ENCODE results near the gene COQ8A.
"Not testable (repeated sequence)": the region's sequence is repeated elsewhere in the genome, so short reads cannot be mapped to it uniquely, and the experiment has no call there.

COQ8A gene

DNA sequence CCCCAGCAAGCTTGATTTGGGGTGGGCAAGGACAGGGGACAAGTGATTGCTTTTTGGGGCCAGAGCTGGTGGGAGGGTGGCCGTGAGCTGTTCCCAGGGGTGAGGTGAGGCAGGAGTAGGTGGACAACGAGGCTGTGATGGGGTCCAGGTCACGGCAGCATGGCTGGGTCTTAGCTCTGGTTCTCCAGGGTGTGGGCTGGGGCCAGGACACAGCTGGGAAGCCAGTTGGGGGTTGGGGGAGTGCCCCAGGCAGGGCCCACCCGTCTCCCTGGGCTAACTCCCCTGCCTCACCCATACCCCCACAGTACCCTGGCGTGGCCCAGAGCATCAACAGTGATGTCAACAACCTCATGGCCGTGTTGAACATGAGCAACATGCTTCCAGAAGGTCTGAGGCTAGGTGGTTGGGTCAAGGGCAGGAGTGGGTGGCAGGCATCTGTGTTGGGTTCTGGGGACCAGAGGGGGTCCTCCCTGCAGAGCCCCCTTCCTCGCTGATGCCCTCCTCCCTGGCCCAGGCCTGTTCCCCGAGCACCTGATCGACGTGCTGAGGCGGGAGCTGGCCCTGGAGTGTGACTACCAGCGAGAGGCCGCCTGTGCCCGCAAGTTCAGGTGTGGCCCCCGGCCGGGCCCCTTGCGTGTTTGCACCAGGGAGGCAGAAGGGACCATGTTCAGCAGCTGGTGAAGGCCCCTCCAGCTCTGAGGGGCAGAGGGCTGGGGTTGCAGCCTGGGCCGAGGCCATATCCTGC lies 43.3 kb downstream of the COQ8A start:
- no peak for DNase-seq (ENCODE audit: low read depth in 1 of 2, low spot score in 1 of 2)

DNA sequence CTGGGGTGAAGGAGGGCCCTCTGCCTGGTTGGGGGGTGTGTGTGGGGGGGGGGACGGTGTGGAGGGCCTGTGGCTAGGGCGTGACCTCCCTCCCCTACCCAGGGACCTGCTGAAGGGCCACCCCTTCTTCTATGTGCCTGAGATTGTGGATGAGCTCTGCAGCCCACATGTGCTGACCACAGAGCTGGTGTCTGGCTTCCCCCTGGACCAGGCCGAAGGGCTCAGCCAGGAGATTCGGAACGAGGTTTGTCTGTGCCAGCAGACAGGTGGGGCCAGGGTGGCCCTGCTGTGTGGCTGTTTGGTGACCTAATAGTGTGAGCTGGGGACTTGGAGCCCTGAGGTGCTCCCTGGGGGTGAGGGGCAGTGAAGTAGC lies 43.9 kb downstream of the COQ8A start:
- DNase-seq (ENCODE audit: low read depth in 1 of 2, low spot score in 1 of 2): no peak

DNA sequence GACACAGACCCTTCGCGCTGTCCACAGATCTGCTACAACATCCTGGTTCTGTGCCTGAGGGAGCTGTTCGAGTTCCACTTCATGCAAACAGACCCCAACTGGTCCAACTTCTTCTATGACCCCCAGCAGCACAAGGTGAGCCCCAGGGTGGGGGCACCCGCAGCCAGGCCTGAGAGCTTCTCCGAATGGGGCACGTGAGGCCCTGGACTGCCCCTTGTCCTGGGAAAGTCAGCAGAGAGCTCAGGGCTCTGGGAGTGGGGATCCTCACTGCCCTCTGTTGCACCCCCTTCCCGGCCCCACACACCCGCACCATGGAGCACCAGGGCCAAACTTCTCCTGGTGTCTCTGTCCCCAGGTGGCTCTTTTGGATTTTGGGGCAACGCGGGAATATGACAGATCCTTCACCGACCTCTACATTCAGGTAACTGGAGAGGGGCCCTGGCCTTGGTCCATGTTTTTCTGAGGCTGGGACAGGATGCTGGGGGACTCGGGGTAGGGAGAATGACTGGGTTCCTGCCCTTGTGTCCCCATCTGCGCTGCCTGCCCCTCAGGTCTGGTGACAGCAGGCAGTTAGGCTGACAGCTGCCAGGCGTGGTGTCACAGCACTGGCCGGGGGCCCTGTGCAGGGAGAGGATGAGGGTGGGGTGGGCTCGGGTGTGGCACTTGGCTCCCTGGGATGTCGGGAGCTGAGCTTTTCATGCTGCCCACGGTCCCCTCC lies 44.6 kb downstream of the COQ8A start:
- no peak for DNase-seq (ENCODE audit: low read depth in 1 of 2, low spot score in 1 of 2)

DNA sequence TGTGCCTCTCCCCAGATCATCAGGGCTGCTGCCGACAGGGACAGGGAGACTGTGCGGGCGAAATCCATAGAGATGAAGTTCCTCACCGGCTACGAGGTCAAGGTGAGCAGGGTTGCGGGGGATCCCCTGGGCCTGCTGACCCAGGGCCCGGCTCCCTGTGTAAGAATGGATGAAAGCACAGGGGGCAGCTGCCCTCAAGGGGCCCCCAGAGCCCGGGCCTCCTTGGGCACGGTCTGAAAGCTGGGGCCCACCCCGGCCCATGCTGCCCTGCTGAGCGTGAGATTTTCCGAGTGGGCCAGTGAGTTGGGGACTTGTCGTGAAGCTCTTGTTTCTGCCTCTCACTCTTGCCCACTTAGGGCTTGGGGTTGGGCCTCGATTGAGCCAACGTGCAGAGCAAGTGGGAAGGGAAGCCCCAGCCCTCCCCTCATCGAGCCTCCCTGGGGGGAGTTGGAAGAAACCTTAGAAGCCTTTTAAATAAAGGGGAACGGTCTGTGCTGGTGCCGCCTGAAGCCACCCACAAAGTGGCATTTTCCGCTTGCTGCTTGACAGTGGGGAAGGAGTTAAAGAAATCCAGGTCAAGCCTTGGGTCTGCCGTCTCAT lies 45.2 kb downstream of the COQ8A start:
- DNase-seq (ENCODE audit: low read depth in 1 of 2, low spot score in 1 of 2): no peak

DNA sequence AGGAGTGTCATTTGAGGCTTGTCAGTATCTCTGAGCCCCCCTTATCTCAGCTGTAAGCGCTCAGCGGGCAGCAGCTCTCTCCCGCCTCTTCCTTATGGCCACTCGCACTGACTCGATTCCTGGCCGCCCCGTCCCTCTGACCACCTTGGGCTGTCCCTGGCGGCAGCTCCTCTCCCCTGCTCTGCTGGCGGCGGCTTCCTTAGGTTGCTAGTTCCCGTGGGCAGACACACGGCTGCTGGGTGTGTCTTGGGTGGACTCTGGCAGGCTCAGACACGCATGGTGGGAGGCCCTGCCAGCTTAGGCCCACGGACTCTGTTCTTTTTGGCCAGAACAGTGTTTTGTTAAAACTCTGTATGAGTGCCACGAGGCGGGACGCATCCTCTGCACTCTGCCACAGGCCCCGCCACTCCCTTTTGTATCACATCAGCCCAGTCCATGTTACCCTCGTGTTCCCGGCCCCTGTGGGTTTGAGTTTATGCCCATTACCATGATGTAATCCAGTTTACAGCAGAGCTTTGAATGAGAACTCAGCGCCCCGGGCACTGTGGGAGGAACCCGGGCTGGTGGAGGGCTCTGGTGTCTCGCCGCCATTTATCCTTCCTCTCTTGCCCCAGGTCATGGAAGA lies 45.9 kb downstream of the COQ8A start:
- DNase-seq (ENCODE audit: low read depth in 1 of 2, low spot score in 1 of 2): no peak

DNA sequence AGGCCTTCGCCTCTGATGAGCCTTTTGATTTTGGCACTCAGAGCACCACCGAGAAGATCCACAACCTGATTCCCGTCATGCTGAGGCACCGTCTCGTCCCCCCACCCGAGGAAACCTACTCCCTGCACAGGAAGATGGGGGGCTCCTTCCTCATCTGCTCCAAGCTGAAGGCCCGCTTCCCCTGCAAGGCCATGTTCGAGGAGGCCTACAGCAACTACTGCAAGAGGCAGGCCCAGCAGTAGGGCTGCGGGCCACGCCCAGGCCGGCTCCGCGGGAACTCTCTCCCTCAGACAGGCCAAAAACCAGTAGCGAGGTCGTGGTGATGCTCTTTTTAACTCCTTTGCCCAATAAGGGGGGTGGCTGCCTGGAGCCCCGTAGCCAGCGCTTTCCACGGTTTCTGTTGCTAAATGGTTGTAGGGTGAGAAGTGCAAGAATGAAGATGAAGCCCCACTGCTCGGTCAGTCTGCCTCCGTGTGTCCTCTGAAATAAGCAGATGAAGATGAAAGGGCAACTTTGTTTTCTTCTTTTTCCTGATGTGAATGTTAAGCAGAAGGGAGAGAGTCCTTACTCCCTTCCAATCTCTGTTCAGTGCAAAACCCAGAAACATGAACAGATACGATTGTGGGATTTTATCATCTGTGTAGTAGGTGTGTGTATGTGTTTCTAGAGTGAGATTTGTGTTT lies 46.5 kb downstream of the COQ8A start:
- DNase-seq (ENCODE audit: low read depth in 1 of 2, low spot score in 1 of 2): no peak

DNA sequence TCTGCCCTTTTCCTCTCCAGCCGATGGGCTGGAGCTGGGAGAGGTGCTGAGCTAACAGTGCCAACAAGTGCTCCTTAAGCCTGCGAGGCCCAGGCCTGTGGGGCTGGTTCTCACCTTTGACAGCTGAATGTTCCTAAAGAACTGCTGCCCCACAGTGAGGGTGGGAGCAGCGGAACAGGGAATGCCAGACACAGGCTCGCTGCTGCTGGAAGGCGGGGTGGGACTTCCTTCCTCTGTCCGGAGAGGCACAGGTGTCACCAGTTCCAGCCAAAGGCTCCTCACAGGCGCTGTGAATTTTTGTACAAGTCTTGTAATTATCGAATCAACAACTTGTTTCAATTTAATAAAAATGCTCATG lies 47.1 kb downstream of the COQ8A start:
- DNase-seq (ENCODE audit: low read depth in 1 of 2, low spot score in 1 of 2): no peak

DNA sequence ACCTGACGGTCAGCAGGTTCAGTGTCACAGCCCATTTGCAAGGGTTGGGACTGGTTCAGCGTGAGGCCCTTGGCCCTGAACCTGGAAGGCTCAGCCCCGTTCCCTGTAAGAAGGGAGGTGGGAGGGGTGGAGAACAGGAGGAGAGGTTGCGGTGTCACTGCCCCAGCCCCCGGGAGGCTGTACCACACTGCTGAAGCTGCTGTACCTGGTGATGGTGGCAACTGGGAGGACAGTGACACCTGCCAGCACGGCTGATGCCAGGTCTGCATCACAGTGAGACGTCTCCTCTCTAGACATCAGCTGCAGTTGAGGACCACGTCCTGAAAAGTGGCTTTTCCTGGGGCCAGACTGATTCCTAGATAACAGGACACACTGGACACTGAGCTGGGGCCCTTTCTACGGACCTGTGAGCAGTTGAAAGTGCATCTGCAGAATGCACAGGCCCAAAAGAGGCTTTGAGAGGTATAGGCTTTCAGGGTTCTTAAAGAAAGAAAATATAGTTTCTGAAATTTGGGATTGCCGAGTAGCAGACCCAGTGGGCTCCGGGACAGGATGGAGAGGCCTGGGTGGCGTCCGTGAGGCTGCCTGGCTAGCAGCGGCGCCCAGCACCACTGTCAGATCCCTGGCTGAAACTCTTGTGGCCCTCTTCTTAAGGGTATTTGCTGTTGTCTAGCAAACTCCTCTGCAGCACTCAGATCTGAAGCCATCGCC lies 47.7 kb downstream of the COQ8A start:
- DNase-seq (ENCODE audit: low read depth in 1 of 2, low spot score in 1 of 2): no peak

DNA sequence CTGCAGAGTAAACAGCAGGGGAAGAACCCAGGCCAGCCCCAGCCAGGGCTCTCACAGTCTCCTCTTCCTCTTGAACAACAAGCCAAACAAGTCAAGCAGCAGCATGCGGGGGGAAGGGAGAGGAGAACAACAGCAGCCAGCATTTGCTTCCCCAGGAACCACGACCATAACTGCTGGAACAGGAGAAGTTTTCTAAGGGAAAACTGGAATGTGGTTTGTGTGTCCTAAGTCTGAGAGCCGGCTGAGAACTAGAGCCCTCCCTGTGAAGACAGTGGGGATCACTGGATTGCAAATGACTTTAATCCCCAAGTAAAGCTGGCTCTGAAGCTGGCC lies 48.2 kb downstream of the COQ8A start:
- no peak for DNase-seq (ENCODE audit: low read depth in 1 of 2, low spot score in 1 of 2)

DNA sequence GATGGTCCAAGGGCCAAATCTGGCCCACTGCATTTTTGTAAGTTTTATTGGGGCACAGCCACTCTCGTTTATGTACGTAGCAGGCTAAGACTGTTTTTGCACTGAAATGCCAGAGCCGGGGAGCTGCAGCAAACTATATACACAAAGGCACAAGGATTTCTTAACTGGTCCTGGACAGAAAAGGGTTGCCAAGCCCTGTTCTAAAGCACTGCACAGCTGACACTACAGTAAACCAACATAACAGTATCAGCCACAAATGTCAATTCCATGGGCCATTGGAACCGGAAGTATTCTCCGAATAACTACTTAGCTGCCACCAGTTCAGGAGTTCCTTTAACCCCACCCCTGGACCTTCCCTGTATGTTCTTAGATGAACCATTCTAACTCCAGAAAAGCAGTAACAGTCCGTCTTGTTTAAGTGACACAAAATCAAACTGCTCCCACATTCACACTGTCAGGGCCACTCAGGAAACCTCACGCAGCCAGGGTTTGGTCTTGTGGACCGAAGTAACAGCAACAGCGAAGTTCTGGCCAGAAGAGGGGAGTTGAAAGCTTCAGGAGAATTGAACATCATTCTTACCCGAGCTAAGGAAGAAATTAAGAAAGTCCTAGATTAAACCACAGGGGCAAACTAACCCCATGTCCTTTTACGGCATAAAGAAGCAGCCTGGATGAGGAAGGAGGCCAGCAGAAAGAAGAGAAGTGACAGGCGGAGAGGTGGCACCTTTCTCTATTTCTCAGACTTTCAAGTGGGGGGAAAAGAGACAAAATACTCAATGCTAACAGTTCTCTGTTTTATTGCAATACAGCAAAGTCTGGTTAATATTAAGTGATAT lies 49.2 kb downstream of the COQ8A start:
- no peak for DNase-seq (ENCODE audit: low read depth in 1 of 2, low spot score in 1 of 2)

DNA sequence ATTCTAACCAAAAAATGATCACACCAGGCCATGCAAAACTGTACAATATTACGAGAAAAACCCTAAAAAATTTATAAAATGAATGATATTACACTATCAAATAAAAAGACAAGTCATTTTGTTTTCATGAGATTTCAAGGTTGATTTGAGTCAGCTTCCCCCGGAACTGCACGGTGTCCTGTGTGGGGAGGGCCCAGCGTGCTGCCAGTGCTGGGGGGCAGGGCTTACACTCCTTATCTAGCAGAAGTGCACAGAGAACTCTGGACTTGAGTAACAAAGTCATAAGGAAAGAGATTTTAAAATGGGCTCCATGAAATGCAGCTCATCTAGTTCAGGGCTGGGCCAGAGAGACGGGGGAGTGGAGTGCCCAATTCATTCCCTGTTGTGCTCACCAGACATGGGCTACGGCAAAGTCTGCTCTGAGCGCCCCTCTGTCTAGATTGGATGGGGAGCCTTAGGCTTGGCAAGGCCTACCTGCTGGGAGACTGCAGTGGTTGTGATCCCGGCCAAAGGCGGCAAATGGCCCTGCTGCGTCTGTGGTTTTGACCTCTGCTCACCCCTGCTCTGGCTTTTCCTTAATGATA lies 50.1 kb downstream of the COQ8A start:
- peak in 1 of 2 donors; percentile 24 for DNase-seq (ENCODE audit: low read depth in 1 of 2, low spot score in 1 of 2)

DNA sequence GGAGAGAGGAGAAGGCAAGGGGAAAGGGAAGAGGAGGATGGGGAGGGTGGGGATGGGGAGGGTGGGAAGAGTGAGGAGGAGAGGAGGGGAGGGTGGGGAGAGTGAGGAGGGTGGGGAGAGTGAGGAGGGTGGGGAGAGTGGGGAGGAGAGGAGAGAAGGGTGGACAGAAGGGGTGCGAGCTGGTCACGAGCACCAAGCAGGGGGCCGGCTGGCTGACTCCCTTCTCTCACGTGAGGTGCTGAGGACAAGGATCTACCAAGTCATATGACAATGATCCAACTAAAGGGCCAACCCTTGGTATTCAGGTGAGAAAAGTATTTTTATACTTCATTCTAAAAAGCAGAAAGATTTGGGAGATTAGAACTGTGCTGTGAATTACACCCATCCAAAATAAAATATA lies 51.8 kb downstream of the COQ8A start:
- DNase-seq (ENCODE audit: low read depth in 1 of 2, low spot score in 1 of 2): no peak

DNA sequence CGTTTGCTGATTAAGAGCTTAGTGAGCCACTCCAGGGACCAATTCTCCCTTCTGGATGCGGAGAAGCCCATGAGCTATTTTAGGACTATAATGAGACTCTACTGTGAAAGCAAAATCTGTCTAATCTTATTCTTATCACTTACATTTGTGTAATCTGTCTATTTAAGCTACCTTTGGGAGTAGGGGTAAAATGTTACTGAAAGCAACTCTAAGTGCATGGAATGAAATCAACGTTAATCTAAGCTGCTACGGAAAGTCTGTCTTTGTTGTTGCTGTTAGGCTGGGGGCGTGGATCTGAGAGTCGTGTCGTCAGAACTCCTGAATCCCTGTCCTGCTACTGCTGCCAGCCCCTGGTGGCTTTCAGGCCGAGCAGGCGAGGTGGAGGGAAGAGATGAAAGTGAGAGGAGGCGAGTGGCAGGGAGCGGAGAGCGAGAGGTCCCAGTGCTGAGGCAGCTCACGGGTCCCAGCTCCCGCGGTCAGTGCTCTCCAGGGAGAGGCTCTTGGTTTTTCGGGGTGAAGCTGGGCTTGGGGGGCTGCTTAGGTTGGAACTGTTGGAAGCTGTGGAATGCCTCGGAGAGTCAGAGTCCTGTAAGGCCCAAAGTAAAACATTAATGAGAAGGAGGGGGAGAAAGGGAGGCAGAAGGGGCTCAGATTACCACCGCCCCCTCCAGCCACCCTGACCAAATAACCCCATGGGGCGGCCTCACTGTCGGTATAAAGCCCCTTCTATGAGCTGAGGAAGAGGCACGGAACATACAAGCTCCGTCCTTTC lies 53.9 kb downstream of the COQ8A start:
- no peak for DNase-seq (ENCODE audit: low read depth in 1 of 2, low spot score in 1 of 2)

DNA sequence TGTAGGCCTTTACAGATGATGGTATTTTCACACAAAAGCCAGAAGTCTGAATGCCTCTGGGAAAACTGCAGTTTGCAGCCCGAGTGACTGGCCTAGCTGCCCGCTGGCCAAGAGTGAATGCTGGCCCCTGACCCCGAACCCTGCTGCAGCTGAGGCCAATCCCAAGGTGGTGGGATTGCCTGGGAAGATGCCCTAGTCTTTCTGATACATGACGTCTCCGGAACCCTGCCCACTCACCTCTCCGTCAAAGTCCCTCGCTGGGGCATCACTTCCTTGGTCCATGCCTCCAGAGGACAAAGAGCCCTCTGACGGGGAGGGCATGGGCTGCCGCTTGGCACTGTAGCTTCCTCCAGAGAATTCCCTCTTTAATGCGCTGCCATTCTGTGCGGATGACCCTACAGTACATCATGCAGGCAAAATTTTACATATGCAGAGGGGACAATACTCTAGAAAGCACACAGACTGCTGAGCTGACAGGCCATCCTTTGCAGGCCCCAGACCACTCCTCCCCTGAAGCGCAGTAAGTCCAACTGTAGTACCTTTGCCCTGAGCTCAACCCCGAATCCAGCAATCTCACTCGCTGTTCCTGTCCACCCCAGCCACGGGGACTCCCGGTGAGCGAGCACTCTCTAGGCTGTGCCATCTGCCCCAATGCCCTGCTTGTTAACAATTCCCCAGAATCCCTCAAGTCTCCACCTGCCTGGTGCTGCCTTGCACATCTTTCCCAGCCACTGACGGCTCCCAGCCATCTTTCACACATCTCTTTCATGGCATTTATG lies 54.7 kb downstream of the COQ8A start:
- no peak for DNase-seq (ENCODE audit: low read depth in 1 of 2, low spot score in 1 of 2)

DNA sequence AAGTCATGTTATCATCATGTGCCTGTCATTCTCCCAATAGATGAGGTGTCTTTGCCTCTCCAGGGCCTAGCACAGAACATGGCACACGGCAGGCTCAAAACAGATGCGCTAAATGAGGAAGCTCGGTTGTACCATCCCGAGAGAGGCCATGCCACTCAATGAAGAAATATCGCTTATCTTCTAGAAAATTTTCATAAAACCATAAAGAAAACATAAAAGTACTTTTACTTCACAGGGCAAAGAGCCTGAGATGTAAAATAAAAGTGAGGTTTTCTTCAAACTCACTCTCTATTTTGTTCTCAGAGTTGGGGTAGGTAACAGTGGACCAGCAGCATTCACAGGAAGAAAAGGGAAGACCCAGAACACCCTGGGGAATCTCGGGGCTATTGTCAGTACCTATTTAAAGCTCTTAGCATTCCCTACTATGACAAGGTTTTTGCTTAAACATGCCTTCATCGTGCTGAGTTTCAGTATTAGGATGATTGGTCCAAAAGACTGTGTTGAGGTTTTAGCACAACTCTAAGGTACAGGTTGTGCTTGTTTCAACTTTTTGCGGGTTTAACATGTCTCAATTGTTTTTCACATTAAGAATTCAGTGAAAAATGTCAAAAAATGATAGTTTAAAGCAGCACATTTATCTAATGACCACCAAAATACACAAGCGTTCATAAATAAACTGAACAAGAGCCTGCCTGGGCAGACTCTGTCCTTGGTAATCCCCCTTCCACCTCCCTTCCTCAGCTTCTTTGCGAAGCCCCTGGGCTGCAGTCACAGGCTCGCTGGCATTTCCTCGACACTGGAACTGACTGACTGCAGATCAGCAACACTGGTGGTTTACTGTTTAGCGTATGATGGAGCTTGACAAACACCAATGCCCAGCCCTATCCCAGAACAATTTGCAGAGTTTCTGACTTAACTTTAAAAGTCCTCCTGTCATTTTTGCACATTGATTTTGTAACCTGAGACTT lies 55.6 kb downstream of the COQ8A start:
- DNase-seq (ENCODE audit: low read depth in 1 of 2, low spot score in 1 of 2): no peak

DNA sequence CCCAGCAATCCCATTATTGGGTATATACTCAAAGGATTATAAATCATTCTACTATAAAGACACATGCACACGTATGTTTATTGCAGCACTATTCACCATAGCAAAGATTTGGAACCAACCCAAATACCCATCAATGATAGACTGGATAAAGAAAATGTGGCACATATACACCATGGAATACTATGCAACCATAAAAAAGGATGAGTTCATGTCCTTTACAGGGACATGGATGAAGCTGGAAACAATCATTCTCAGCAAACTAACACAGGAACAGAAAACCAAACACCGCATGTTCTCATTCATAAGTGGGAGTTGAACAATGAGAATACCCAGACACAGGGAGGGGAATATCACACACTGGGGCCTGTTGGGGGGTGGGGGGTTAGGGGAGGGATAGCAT lies 59.5 kb downstream of the COQ8A start:
- not testable (repeated sequence) for DNase-seq (ENCODE audit: low read depth in 1 of 2, low spot score in 1 of 2)

DNA sequence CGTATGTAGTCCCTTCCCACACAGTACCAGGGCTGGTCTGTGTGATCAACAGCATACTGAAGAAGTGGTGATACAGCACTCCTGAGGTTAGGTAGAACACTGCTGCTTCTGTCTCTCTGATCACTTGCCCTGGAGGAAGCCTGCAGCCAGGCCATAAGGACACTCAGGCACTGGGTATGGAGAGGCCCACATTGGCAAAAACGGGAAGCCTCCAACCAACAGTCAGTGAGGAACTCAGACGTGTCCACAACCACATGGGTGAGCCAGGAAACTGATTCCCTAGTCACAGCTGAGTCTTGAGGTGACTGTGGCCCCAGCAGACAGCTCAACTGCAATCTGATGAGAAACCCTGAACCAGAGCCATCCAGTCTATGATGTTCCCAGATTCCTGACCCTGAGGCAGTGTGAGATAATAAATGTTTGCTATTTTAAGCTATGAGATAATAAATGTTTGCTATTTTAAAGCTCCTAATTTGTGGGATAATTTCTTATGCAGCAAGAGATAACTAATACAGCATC lies 62.5 kb downstream of the COQ8A start:
- no peak for DNase-seq (ENCODE audit: low read depth in 1 of 2, low spot score in 1 of 2)
